Measurements from ENCODE around the gene ARID1B.

DNA sequence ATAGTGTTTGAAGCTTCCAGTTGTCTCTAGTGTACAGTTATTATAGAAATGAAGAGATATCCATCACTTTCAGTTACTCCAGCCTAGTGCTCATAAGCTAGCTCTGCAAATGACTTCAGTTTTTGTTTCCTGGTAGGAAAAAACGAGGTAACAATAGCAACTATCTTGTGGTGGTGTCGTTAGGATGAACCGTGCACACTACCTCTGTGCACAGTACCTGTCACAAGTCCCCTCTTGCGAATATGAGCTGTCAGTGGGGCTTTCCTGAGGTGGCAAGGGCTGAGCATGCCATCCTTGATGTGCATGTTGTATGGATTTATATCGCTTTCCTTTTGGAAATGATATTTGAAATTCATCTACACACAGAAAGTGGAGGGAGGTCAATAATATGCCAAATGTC is 151.8 kb downstream of the ARID1B start:
- TF ChIP-seq, protein P1, sequence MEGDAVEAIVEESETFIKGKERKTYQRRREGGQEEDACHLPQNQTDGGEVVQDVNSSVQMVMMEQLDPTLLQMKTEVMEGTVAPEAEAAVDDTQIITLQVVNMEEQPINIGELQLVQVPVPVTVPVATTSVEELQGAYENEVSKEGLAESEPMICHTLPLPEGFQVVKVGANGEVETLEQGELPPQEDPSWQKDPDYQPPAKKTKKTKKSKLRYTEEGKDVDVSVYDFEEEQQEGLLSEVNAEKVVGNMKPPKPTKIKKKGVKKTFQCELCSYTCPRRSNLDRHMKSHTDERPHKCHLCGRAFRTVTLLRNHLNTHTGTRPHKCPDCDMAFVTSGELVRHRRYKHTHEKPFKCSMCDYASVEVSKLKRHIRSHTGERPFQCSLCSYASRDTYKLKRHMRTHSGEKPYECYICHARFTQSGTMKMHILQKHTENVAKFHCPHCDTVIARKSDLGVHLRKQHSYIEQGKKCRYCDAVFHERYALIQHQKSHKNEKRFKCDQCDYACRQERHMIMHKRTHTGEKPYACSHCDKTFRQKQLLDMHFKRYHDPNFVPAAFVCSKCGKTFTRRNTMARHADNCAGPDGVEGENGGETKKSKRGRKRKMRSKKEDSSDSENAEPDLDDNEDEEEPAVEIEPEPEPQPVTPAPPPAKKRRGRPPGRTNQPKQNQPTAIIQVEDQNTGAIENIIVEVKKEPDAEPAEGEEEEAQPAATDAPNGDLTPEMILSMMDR (conservative IDR thresholded peaks at IDR 0.05) = no peak
- no peak for TF ChIP-seq ZFX (IDR thresholded peaks at IDR 0.05)
